ENCODE measurements around the gene SPAG6. TPM values are rescaled to one million over a fixed set of nuclear protein-coding genes. Genes with fewer than 3 reads are reported as not detected.

Gene SPAG6
- total RNA-seq, 1 experiment from 2014 or later = 0.74 TPM

- TF ChIP-seq, protein P1, sequence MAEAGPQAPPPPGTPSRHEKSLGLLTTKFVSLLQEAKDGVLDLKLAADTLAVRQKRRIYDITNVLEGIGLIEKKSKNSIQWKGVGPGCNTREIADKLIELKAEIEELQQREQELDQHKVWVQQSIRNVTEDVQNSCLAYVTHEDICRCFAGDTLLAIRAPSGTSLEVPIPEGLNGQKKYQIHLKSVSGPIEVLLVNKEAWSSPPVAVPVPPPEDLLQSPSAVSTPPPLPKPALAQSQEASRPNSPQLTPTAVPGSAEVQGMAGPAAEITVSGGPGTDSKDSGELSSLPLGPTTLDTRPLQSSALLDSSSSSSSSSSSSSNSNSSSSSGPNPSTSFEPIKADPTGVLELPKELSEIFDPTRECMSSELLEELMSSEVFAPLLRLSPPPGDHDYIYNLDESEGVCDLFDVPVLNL (CRISPR knock-in tag; IDR thresholded peaks at IDR 0.05; ENCODE audit: borderline replicate concordance, low read depth) = no peak
- TF ChIP-seq ZNF423 (CRISPR knock-in tag; IDR thresholded peaks at IDR 0.05) (no peak), CREM (CRISPR knock-in tag; IDR thresholded peaks at IDR 0.05) (no peak)
These were observed 22.6 kb upstream of the SPAG6 start (continued) for GRCh38 chr10:22322641-22323160.

DNA sequence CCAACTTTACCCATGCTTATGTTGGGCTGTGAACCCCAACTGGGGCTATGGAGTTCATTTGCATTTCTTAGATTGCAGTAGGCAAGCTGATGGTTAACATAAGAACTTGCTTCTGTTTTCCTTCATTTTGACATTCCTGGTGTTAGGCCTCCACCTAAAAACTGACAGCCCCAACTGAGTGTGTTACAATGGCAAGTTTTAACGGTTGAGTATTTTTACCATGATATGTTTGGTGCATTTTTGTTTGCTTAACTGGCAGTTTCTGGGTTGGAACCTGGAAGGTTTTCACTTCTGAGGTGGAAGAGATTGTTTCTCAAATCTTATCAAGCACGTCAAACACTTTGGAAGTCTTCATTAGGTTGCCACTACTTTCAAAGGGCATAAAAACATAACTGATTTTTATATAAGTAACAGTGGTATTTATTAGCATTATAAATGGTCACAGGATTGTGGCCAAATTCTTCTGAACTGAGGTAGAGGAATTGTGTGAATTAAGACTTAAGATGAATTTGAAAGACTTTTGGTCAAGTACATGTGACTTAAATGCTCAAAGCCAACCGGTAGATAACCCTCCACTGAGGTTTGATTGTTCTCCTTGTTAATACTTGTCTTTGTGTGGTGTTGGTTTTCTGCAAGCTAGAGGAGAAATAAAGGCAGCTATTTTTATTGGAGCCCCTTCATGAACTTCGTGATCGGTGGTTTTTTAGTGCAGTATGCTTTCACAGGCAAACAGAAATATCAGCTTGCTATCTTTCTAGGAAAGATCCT, 21.6 kb upstream of the SPAG6 start:
- POLR2A ChIA-PET = no interaction called here
- TF ChIP-seq PRDM15 (CRISPR knock-in tag; IDR thresholded peaks at IDR 0.05) (no peak), ZNF423 (CRISPR knock-in tag; IDR thresholded peaks at IDR 0.05) (no peak), USF1 (CRISPR knock-in tag; IDR thresholded peaks at IDR 0.05) (no peak)
- Mint-ChIP-seq H3K9me3 (no peaks in the 10 kb centered on the region), H3K27ac (no peak overlapping the region), H3K4me3 (peak overlapping the region; percentile 78; the same call in 1 of the 2 replicates), H3K36me3 (no peaks in the 10 kb centered on the region), H3K4me1 (peaks cover 47% of the 10 kb centered on the region), H3K27me3 (ENCODE audit: low read depth) (peaks cover 86% of the 10 kb centered on the region)
- ATAC-seq (no peak), DNase-seq (ENCODE audit: low spot score) (no peak)
- CTCF ChIA-PET = no interaction called here

GRCh38 chr10:22324413-22324812, 20.9 kb upstream of the SPAG6 start:
- ChIA-PET CTCF (no interaction called here), POLR2A (no interaction called here)
- Mint-ChIP-seq H3K9me3 (no peaks in the 10 kb centered on the region), H3K36me3 (no peaks in the 10 kb centered on the region), H3K4me3 (peak overlapping the region; percentile 78), H3K27me3 (ENCODE audit: low read depth) (peaks cover 85% of the 10 kb centered on the region), H3K4me1 (peaks cover 47% of the 10 kb centered on the region), H3K27ac (no peak overlapping the region)
- DNase-seq (ENCODE audit: low spot score) (no peak), ATAC-seq (no peak)
- TF ChIP-seq MYBL2 (CRISPR knock-in tag; IDR thresholded peaks at IDR 0.05) (no peak), USF2 (CRISPR knock-in tag; IDR thresholded peaks at IDR 0.05) (no peak)

DNA sequence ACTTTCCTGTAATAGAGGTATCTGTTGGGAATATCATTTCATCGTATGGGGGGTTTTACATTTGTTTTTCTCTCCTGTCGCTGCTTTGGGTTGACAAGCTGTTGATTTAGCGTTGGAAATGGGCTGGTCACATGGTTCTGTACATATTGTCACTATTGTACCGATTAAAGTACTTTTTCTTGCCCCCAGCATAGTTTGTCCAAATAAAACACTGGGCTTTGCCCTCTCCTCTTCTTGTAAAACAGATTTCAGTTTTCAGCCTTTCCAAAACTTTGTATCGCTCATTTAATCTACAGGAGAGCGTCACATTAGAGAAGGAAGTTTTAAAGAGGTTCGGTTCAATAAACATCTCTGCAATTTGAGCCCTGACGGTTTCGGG, 20.4 kb upstream of the SPAG6 start:
- peaks cover 85% of the 10 kb centered on the region for H3K27me3 Mint-ChIP-seq (ENCODE audit: low read depth)

More for the DNA sequence above, 20.4 kb upstream of the SPAG6 start:
- Mint-ChIP-seq H3K27ac (no peak overlapping the region), H3K9me3 (no peaks in the 10 kb centered on the region), H3K36me3 (no peaks in the 10 kb centered on the region), H3K4me1 (peaks cover 45% of the 10 kb centered on the region), H3K4me3 (peak overlapping the region; percentile 78)
- DNase-seq (ENCODE audit: low spot score) = no peak
- TF ChIP-seq RORB (CRISPR knock-in tag; IDR thresholded peaks at IDR 0.05) = no peak
- TF ChIP-seq PRRX2 (CRISPR knock-in tag; IDR thresholded peaks at IDR 0.05) = no peak
- no peak for TF ChIP-seq ZNF423 (CRISPR knock-in tag; IDR thresholded peaks at IDR 0.05)
- TF ChIP-seq, protein P1 (CRISPR knock-in tag; IDR thresholded peaks at IDR 0.05; ENCODE audit: borderline replicate concordance, low read depth) = no peak
- TF ChIP-seq, protein P2, sequence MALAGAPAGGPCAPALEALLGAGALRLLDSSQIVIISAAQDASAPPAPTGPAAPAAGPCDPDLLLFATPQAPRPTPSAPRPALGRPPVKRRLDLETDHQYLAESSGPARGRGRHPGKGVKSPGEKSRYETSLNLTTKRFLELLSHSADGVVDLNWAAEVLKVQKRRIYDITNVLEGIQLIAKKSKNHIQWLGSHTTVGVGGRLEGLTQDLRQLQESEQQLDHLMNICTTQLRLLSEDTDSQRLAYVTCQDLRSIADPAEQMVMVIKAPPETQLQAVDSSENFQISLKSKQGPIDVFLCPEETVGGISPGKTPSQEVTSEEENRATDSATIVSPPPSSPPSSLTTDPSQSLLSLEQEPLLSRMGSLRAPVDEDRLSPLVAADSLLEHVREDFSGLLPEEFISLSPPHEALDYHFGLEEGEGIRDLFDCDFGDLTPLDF (CRISPR knock-in tag; IDR thresholded peaks at IDR 0.05) = no peak
- TF ChIP-seq ZNF416 (CRISPR knock-in tag; IDR thresholded peaks at IDR 0.05) = no peak
- TF ChIP-seq IRF2 (CRISPR knock-in tag; IDR thresholded peaks at IDR 0.05; ENCODE audit: borderline replicate concordance, low read depth) = no peak
- TF ChIP-seq ESRRA (CRISPR knock-in tag; IDR thresholded peaks at IDR 0.05; ENCODE audit: borderline replicate concordance) = no peak
- no peak for TF ChIP-seq ZBTB21 (CRISPR knock-in tag; IDR thresholded peaks at IDR 0.05; ENCODE audit: borderline replicate concordance)
- no peak for ATAC-seq
- CTCF ChIA-PET = no interaction called here
- POLR2A ChIA-PET = no interaction called here

All from WTC11 (cell line).